Thyroid gland (tissue), 4 donors: ENCODE measurements around the gene AGBL4.

Source experiments
- POLR2A ChIP-seq, 2 donors: fragments of 450-650 bp; IDR thresholded peaks; one replicate each; pipeline ENCODE4 v1.6.1; 2017; ENCODE audit warnings: antibody characterized with exemption in 2 of 2, mild to moderate bottlenecking in 2 of 2, moderate library complexity in 1 of 2
- TF ChIP-seq, protein P1 (sequence below), 6 experiments: fragments of 200-600 bp in 3 of 6; fragments of 450-650 bp in 3 of 6; sonication (generic) in 3 of 6; IDR thresholded peaks; one replicate each; pipeline ENCODE4 v1.5.1; 2016 to 2019; ENCODE audit warnings: antibody characterized with exemption in 6 of 6, mild to moderate bottlenecking in 2 of 6, inconsistent platforms in 1 of 6, moderate library complexity in 1 of 6

DNA sequence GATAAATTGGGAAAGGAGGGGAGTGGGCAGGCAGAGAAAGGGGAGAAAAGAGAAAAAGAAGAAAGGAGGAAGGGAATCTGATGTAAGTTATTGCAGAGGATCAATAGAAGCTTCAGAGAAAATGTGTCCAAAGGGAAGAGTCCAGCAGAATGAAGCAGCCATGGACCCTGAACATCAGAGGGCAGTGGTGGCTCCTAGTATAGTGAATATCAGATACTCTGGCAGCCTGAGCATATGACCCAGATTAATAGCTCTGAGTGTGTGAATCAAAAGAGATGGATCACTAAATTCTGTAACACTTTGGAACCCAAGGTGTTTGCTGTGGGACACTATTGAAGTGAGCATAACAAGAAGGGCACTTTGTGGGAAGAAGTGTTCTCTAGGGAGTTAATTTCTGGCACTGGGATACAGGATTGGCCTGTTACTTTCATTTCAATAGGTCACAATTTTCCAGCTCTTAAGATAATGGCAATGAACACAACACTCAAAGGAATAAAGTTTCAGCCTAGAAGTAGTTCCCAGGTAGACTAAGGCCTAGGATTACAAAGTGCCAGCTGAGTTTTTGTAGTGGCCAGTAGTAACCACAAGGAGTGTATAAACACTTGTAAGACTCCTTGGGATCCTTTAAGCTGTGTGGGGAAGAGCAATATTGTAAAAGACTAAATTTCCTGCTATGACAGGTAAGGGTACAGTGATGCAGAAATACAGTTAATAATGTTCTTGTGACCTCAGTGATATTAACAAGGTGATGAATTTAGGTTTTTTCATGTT is 1082.6 kb downstream of the AGBL4 start:
- TF ChIP-seq, protein P1, sequence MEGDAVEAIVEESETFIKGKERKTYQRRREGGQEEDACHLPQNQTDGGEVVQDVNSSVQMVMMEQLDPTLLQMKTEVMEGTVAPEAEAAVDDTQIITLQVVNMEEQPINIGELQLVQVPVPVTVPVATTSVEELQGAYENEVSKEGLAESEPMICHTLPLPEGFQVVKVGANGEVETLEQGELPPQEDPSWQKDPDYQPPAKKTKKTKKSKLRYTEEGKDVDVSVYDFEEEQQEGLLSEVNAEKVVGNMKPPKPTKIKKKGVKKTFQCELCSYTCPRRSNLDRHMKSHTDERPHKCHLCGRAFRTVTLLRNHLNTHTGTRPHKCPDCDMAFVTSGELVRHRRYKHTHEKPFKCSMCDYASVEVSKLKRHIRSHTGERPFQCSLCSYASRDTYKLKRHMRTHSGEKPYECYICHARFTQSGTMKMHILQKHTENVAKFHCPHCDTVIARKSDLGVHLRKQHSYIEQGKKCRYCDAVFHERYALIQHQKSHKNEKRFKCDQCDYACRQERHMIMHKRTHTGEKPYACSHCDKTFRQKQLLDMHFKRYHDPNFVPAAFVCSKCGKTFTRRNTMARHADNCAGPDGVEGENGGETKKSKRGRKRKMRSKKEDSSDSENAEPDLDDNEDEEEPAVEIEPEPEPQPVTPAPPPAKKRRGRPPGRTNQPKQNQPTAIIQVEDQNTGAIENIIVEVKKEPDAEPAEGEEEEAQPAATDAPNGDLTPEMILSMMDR (IDR thresholded peaks at IDR 0.05) = no peak
- TF ChIP-seq POLR2A (IDR thresholded peaks at IDR 0.05) = no peak
